ENCODE data around the gene NRN1.
"Not testable (repeated sequence)": the region's sequence is repeated elsewhere in the genome, so short reads cannot be mapped to it uniquely, and the experiment has no call there.

Gene NRN1

DNA sequence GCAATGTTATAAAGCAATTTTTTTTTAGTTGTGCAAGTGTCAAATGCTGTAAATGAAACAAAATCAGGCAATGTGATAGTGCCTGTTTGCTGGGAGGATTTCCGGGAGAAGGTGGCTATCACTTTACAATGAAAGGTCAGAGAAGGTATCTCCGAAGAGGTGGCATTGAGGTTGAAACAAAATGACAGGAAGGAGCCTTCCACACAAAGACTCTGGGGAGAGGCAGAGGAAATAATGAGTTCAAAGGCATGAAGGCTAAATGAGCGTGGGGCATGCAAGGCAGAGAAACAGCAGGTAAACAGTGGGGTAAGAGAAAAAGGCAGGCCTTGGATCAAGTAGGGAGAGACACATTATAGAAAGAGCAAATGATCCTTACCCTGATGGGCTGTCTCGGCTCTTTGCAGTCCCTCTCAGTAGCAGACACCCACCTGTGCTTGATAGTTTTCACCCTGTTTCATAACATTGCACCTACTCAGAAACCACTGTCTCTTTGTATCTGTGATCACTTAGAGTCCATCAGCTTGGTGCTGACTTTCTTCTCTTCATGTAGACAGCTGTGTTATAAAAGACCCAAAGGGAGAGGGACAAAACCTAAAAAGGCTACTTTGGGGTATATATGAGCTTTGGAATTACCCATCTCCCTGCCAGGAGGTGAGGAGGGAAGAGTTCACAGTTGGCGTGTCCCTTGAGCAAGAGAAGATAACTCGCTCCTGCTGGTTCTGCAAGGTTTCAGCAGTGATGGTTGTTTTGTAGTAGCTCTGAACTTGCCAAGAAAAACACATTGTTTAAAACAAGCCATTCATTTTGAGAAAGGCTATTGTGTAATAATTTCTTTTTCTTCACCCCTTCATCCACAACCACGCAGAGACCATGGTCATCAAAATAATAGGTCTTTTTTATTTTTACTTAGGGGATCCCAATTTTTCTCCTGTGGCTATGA, 22.3 kb downstream of the NRN1 start:
- TF ChIP-seq, protein P1, sequence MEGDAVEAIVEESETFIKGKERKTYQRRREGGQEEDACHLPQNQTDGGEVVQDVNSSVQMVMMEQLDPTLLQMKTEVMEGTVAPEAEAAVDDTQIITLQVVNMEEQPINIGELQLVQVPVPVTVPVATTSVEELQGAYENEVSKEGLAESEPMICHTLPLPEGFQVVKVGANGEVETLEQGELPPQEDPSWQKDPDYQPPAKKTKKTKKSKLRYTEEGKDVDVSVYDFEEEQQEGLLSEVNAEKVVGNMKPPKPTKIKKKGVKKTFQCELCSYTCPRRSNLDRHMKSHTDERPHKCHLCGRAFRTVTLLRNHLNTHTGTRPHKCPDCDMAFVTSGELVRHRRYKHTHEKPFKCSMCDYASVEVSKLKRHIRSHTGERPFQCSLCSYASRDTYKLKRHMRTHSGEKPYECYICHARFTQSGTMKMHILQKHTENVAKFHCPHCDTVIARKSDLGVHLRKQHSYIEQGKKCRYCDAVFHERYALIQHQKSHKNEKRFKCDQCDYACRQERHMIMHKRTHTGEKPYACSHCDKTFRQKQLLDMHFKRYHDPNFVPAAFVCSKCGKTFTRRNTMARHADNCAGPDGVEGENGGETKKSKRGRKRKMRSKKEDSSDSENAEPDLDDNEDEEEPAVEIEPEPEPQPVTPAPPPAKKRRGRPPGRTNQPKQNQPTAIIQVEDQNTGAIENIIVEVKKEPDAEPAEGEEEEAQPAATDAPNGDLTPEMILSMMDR (IDR thresholded peaks at IDR 0.05; ENCODE audit: borderline replicate concordance, control extremely low read depth, extremely low read depth, insufficient read depth, missing control alignments), result no peak
- DNase-seq (ENCODE audit: low spot score), result no peak
- in situ Hi-C loops (cut with MboI; ENCODE audit: low sequenced_read_pairs, unreplicated experiment), result loop anchor here (25.0 kb wide), 1 partner anchor 522 kb away; no protein-coding TSS in a partner anchor

DNA sequence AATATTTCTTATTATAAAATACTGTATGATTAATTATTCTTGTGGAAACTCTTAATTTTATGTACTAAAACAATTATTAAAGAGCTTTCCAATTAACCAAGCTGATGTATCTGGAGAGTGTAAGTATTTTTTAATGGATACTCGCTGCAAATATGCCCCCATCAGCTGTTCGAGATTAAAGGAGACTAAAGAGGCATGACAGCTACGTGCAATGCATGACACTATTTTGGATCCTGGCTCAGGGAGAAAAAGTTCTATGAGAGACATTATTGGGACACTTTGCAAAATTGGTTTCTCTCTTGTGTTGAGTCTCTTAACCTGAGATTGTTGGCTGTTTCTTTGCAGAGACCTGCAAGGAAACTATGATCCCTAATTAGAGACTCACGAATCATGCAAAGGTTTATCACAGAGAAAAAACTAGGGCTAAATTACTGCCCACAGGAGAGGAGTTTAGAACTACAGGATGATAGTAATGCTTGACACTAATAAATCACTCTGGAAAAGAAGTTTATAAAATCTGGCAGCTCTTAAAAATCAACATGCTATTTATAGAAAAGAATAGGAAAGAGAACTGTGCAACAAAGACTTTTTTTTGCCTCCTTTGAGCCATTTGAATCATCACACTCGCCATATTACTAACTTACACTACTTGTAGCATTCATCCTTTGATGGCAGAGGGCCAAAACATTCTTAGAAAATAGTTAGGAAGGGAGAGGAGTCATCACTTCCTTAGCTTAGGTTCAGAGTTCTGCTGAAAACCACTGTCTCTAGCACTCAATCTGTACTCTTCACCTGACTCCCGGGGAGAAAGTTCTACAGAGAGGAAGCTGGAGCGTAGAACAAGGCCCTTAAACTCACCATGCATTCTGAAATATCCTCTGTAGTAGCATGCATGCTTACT, 25.3 kb downstream of the NRN1 start:
- TF ChIP-seq, protein P1 (IDR thresholded peaks at IDR 0.05; ENCODE audit: borderline replicate concordance, control extremely low read depth, extremely low read depth, insufficient read depth, missing control alignments), result no peak
- in situ Hi-C loops (cut with MboI; ENCODE audit: low sequenced_read_pairs, unreplicated experiment), result loop anchor here (25.0 kb wide), 1 partner anchor 519 kb away; no protein-coding TSS in a partner anchor
- DNase-seq (ENCODE audit: low spot score), result no peak

DNA sequence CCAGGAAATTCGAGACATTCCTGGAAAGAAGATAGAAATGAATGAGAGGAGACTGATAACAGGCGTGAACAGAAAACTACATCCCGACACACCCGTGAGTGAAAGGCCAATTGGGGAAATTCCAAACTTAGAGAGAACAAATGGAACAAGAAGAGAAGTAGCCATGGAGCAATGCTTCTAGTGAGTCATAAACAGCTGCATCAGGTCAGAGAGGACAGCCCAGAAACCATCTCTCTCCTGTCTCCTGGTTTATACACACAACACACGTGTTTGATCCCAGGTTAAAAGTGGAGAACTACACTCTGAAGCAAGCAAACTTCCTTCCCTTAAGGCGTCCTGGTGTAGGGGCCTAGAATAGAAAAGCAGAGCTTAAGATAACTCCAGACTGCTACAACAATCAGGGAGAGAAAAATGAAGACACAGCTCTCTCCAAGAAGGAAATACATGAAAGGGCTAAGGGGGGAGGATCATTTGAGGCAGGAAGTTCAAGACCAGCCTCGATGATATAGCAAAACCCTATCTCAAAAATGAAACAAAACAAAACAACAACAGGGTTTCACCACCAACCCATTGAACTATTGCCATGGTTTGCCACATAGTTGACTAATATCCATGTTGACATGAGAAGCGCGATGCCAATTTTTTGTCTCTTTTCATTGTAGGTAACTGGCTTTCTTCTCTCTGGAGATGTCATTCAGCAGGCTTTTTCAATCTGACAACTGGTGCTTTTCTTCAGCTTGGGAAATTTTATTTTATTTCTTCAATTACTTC, 26.9 kb downstream of the NRN1 start:
- DNase-seq (ENCODE audit: low spot score), result no peak
- in situ Hi-C loops (cut with MboI; ENCODE audit: low sequenced_read_pairs, unreplicated experiment), result loop anchor here (25.0 kb wide), 1 partner anchor 518 kb away; no protein-coding TSS in a partner anchor
- TF ChIP-seq, protein P1 (IDR thresholded peaks at IDR 0.05; ENCODE audit: borderline replicate concordance, control extremely low read depth, extremely low read depth, insufficient read depth, missing control alignments), result no peak

DNA sequence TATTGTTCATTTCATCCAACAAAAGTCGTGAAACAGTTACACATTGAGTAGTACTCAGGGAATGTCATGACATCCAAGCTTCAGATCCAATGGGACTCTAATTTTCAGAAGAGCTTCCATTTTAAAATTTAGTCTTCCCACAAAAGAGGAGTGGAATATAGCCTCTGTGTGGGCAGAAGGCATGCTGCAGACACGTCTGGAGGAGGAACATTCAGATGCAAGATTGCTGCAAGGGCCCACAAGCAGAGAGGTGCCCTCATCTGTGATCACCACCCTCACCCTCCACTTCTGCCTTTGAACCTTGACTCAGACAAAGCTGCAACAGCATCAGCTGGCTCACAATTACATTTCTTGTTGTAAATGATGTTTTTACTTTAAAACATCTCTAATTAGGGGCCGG, 29.9 kb downstream of the NRN1 start:
- TF ChIP-seq, protein P1 (IDR thresholded peaks at IDR 0.05; ENCODE audit: borderline replicate concordance, control extremely low read depth, extremely low read depth, insufficient read depth, missing control alignments), result no peak
- in situ Hi-C loops (cut with MboI; ENCODE audit: low sequenced_read_pairs, unreplicated experiment), result loop anchor here (25.0 kb wide), 1 partner anchor 515 kb away; no protein-coding TSS in a partner anchor
- no peak for DNase-seq (ENCODE audit: low spot score)

DNA sequence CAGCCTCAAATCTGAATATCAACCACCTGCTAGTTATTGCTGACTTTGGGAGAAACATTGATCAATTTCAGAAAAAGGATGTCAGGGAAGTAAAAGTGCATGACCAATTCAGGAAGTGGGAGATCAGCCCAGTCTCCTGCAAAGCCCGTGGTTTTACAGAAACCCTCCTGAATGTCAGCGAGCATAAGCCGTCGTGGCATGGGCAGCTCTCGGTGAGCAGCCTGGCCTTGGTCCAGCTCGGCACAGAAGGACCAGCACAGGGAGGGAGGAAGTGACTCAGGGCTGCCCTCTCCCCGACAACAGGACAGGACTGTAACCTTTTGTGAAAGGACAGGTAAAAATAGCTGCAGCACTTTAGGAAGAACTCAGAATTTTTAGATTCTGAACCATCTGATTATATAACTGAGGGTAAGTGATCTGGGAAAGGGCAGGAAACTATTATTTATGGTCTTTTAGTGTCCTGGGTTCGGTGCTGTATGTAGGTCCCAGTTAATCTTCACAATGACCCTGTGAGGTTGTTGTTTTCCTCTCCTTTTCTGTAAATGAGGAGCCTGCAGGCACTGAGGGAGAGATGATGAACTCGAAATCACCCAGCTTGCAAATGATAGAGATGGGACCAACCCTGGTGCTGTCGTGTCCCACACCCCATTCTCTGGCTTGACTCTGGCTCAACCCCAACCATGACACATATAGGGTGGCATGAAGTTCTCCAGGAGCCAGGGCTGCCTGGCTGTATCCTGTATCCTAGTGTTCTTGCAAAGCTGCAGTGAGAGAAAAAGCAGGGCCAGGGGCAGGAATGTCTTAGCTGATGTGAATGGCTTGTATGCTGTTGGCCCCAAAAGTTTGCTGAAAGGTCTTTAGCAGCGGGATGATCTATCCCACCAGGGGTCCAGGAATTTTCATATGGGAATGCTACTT, 37.6 kb downstream of the NRN1 start:
- TF ChIP-seq, protein P1 (IDR thresholded peaks at IDR 0.05; ENCODE audit: borderline replicate concordance, control extremely low read depth, extremely low read depth, insufficient read depth, missing control alignments), result no peak
- in situ Hi-C loops (cut with MboI; ENCODE audit: low sequenced_read_pairs, unreplicated experiment), result no loop called here

DNA sequence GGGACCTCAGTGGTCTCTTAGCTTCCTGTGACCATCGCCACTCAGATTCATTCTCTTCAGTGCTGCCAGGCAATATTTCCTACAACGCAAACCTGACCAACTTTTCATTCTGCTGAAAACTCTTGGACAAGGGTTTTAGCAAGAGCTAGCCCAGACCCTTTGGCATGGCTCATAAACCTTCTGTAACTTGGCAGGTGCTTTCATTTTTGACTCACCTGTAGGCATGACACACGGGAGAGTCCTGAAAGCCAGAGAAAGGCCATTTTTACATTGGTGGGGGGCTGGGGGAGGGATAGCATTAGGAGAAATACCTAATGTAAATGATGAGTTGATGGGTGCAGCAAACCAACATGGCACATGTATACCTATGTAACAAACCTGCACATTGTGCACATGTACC, 38.7 kb downstream of the NRN1 start:
- DNase-seq (ENCODE audit: low spot score), result not testable (repeated sequence)

More for the DNA sequence above, 37.6 kb downstream of the NRN1 start:
- no peak for DNase-seq (ENCODE audit: low spot score)

More for the DNA sequence above, 38.7 kb downstream of the NRN1 start:
- in situ Hi-C loops (cut with MboI; ENCODE audit: low sequenced_read_pairs, unreplicated experiment), result not testable (repeated sequence)
